Measurements from ENCODE around the gene DAPK2.
"Not testable (repeated sequence)": the region's sequence is repeated elsewhere in the genome, so short reads cannot be mapped to it uniquely, and the experiment has no call there.

Gene DAPK2

GRCh38 chr15:64089543-64090280 is 43.4 kb upstream of the DAPK2 start:
- no peaks in the 10 kb centered on the region for H3K9me3 ChIP-seq (ENCODE audit: insufficient read depth, low read length)
- TF ChIP-seq EZH2phosphoT487 (IDR thresholded peaks at IDR 0.05; ENCODE audit: low read depth), result no peak
- no peak for TF ChIP-seq CTCF (IDR thresholded peaks at IDR 0.05; ENCODE audit: low read depth, low read length)
- H2AFZ ChIP-seq (ENCODE audit: low read depth, low read length), result no peak overlapping the region
- H3K4me1 ChIP-seq (ENCODE audit: low read length), result peaks cover 42% of the 10 kb centered on the region
- H3K79me2 ChIP-seq (ENCODE audit: low read length), result peaks cover 61% of the 10 kb centered on the region
- peak overlapping the region; percentile 87 for H3K4me2 ChIP-seq (ENCODE audit: low read length)
- H3K4me3 ChIP-seq (ENCODE audit: low read length), result peak overlapping the region; percentile 48
- H4K20me1 ChIP-seq (ENCODE audit: insufficient read depth, low read length), result peaks cover 6% of the 10 kb centered on the region; the same call in 1 of the 2 replicates
- peak overlapping the region; percentile 79 for H3K27ac ChIP-seq (ENCODE audit: low read length)
- peak overlapping the region; percentile 57 for H3K9ac ChIP-seq (ENCODE audit: low read length)
- H3K36me3 ChIP-seq (replicated peaks; ENCODE audit: low read depth, low read length), result peaks cover 24% of the 10 kb centered on the region
- no peaks in the 10 kb centered on the region for H3K27me3 ChIP-seq (ENCODE audit: low read depth, low read length)

- peaks cover 12% of the 10 kb centered on the region for H3K79me2 ChIP-seq (ENCODE audit: low read length)
- no peaks in the 10 kb centered on the region for H3K4me1 ChIP-seq (ENCODE audit: low read length)
- 0 out of 2 replicates have a peak, but pooled peaks cover under 1% of the 10 kb centered on the region for H4K20me1 ChIP-seq (ENCODE audit: insufficient read depth, low read length)
- H3K9ac ChIP-seq (ENCODE audit: low read length), result no peak overlapping the region
- H3K27ac ChIP-seq (ENCODE audit: low read length), result no peak overlapping the region
- no peak overlapping the region for H3K4me2 ChIP-seq (ENCODE audit: low read length)
- no peak for TF ChIP-seq EZH2phosphoT487 (IDR thresholded peaks at IDR 0.05; ENCODE audit: low read depth)
- no peak for TF ChIP-seq CTCF (IDR thresholded peaks at IDR 0.05; ENCODE audit: low read depth, low read length)
- H3K9me3 ChIP-seq (ENCODE audit: insufficient read depth, low read length), result no peaks in the 10 kb centered on the region
- no peak overlapping the region for H2AFZ ChIP-seq (ENCODE audit: low read depth, low read length)
- H3K36me3 ChIP-seq (replicated peaks; ENCODE audit: low read depth, low read length), result peaks cover 28% of the 10 kb centered on the region
- no peaks in the 10 kb centered on the region for H3K27me3 ChIP-seq (ENCODE audit: low read depth, low read length)
- no peak overlapping the region for H3K4me3 ChIP-seq (ENCODE audit: low read length)
Measured at GRCh38 chr15:64082757-64083156, 36.5 kb upstream of the DAPK2 start.

- not testable (repeated sequence) for H4K20me1 ChIP-seq (ENCODE audit: insufficient read depth, low read length); H3K79me2 ChIP-seq (ENCODE audit: low read length); H3K4me2 ChIP-seq (ENCODE audit: low read length); H3K4me3 ChIP-seq (ENCODE audit: low read length); H2AFZ ChIP-seq (ENCODE audit: low read depth, low read length); H3K27me3 ChIP-seq (ENCODE audit: low read depth, low read length); H3K4me1 ChIP-seq (ENCODE audit: low read length); H3K9ac ChIP-seq (ENCODE audit: low read length); H3K27ac ChIP-seq (ENCODE audit: low read length); H3K9me3 ChIP-seq (ENCODE audit: insufficient read depth, low read length)
- H3K36me3 ChIP-seq (replicated peaks; ENCODE audit: low read depth, low read length), result peaks cover 31% of the 10 kb centered on the region
Measured at GRCh38 chr15:64073496-64073895, 27.2 kb upstream of the DAPK2 start.

- Histone ChIP-seq H3K27ac (ENCODE audit: low read length) (no peak overlapping the region), H3K79me2 (ENCODE audit: low read length) (peaks cover 7% of the 10 kb centered on the region; the same call in 1 of the 2 replicates), H2AFZ (ENCODE audit: low read depth, low read length) (no peak overlapping the region), H3K4me2 (ENCODE audit: low read length) (no peak overlapping the region), H3K27me3 (ENCODE audit: low read depth, low read length) (no peaks in the 10 kb centered on the region), H3K9ac (ENCODE audit: low read length) (no peak overlapping the region), H3K4me1 (ENCODE audit: low read length) (peaks cover 1% of the 10 kb centered on the region; the same call in 1 of the 2 replicates), H4K20me1 (ENCODE audit: insufficient read depth, low read length) (peaks cover 5% of the 10 kb centered on the region; the same call in 1 of the 2 replicates), H3K36me3 (replicated peaks; ENCODE audit: low read depth, low read length) (peaks cover 31% of the 10 kb centered on the region), H3K4me3 (ENCODE audit: low read length) (no peak overlapping the region), H3K9me3 (ENCODE audit: insufficient read depth, low read length) (no peaks in the 10 kb centered on the region)
- TF ChIP-seq CTCF (IDR thresholded peaks at IDR 0.05; ENCODE audit: low read depth, low read length), result no peak
- TF ChIP-seq EZH2phosphoT487 (IDR thresholded peaks at IDR 0.05; ENCODE audit: low read depth), result no peak
Measured at GRCh38 chr15:64072812-64073211, 26.5 kb upstream of the DAPK2 start.

Measured in OCI-LY3 (cell line).